Activated naive CD4-positive, alpha-beta T cell treated with anti-CD3 and anti-CD28 coated beads, Interleukin-2, amount 10 ng/mL, durations not matched to agents 7 days and 5 days (primary cell): ENCODE results near the gene PAX3.

Experiments
- CTCF ChIA-PET: fragments of 350-600 bp; sonication (Branson Sonifier 250); formaldehyde crosslinking; loops from one replicate; lab custom pipeline; 2021; ENCODE audit warnings: antibody characterized with exemption; lab: Charles Lee
- DNase-seq: peaks from one replicate; pipeline ENCODE4 v3.0.0-alpha.2; 2020
- H3K27ac Mint-ChIP-seq: one replicate; pipeline ENCODE4 v1.8.0; 2021; ENCODE audit warnings: mild to moderate bottlenecking, moderate library complexity, mixed read lengths
- H3K27me3 Mint-ChIP-seq: one replicate; pipeline ENCODE4 v1.8.0; 2021; ENCODE audit warnings: mild to moderate bottlenecking, mixed read lengths
- H3K36me3 Mint-ChIP-seq: one replicate; pipeline ENCODE4 v1.8.0; 2021; ENCODE audit warnings: mixed read lengths
- H3K4me1 Mint-ChIP-seq: one replicate; pipeline ENCODE4 v1.8.0; 2021; ENCODE audit warnings: mixed read lengths
- H3K4me3 Mint-ChIP-seq: one replicate; pipeline ENCODE4 v1.8.0; 2021; ENCODE audit warnings: mild to moderate bottlenecking, moderate library complexity, mixed read lengths
- H3K9me3 Mint-ChIP-seq: one replicate; pipeline ENCODE4 v1.8.0; 2021; ENCODE audit warnings: mixed read lengths

The PAX3 gene

GRCh38 chr2:222306393-222307142, 7.8 kb upstream of the PAX3 start:
- CTCF ChIA-PET: interaction anchor here (1.1 to 1.3 kb wide), 2 partner anchors 11 to 15 kb away, joined by 3 to 6 read pairs; no protein-coding TSS in a partner anchor
- Mint-ChIP-seq H3K4me3 (peak overlapping the region; percentile 69), H3K36me3 (peaks cover 11% of the 10 kb centered on the region), H3K4me1 (peaks cover 31% of the 10 kb centered on the region), H3K27ac (peak overlapping the region; percentile 33), H3K27me3 (peaks cover 100% of the 10 kb centered on the region), H3K9me3 (peaks cover 5% of the 10 kb centered on the region)
- no peak for DNase-seq

DNA sequence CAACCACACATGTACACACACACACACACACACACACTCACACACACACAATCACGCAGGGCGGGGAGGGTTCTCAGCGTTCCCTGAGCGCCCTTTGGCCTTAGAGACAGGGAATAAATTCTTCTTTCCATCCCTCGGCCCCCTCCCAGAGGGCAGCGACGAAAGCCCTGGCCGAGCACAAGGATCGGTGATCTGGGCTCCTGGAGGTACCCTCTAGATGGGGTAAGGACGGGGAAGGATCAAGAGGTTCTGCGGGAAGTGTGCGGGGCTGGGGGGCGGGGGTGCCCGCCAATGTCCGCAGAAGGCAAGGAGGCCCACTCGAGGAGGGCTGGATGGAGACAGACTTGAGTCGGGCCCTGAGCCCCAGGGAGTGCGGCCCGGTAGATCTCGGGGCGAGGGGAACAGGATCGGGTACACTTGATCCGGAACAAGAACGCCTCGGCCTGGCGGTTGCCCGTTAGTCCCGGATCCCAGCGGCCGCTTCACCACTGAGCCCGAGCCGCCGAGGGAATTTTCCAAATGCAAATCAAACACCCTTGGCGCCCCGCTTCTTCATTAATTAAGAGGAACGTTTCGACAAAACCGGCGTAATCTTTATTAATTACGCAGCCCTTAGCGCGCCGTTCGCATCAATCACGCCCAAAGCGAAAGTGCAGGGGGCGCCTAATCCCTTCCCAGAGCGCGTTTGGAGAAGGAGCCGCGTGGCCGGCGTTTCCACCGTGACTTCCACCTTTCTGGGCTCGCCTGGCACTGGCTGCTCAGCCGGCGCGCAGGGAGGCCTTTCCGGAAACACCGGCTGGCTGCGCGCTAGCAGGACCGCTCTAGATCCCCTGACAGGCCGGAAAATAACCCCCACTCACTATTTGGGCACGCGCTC, 7.0 kb upstream of the PAX3 start:
- CTCF ChIA-PET: no interaction called here
- H3K9me3 Mint-ChIP-seq: peaks cover 5% of the 10 kb centered on the region
- DNase-seq: no peak
- peak overlapping the region; percentile 75 for H3K27ac Mint-ChIP-seq
- peaks cover 31% of the 10 kb centered on the region for H3K4me1 Mint-ChIP-seq
- H3K4me3 Mint-ChIP-seq: peak overlapping the region; percentile 69
- H3K36me3 Mint-ChIP-seq: peaks cover 11% of the 10 kb centered on the region
- peaks cover 100% of the 10 kb centered on the region for H3K27me3 Mint-ChIP-seq

GRCh38 chr2:222304737-222305515, 6.1 kb upstream of the PAX3 start:
- peaks cover 5% of the 10 kb centered on the region for H3K9me3 Mint-ChIP-seq
- DNase-seq: no peak
- H3K27me3 Mint-ChIP-seq: peaks cover 100% of the 10 kb centered on the region
- H3K4me1 Mint-ChIP-seq: peaks cover 31% of the 10 kb centered on the region
- H3K36me3 Mint-ChIP-seq: peaks cover 11% of the 10 kb centered on the region
- H3K4me3 Mint-ChIP-seq: peak overlapping the region; percentile 69
- H3K27ac Mint-ChIP-seq: peak overlapping the region; percentile 80
- CTCF ChIA-PET: no interaction called here

GRCh38 chr2:222303828-222304736, 5.3 kb upstream of the PAX3 start:
- Mint-ChIP-seq H3K4me3 (no peak overlapping the region), H3K4me1 (peaks cover 34% of the 10 kb centered on the region)

GRCh38 chr2:222303045-222303827, 4.4 kb upstream of the PAX3 start:
- Mint-ChIP-seq H3K27ac (peak overlapping the region; percentile 73), H3K36me3 (peaks cover 16% of the 10 kb centered on the region), H3K4me1 (peaks cover 36% of the 10 kb centered on the region), H3K9me3 (peaks cover 9% of the 10 kb centered on the region), H3K27me3 (peaks cover 100% of the 10 kb centered on the region), H3K4me3 (no peak overlapping the region)
- DNase-seq: no peak
- CTCF ChIA-PET: interaction anchor here (1.3 to 1.5 kb wide), 2 partner anchors 11 to 15 kb away, joined by 4 read pairs; no protein-coding TSS in a partner anchor

More at GRCh38 chr2:222303828-222304736, 5.3 kb upstream of the PAX3 start:
- peaks cover 8% of the 10 kb centered on the region for H3K9me3 Mint-ChIP-seq
- peaks cover 15% of the 10 kb centered on the region for H3K36me3 Mint-ChIP-seq
- peak overlapping the region; percentile 80 for H3K27ac Mint-ChIP-seq
- CTCF ChIA-PET: interaction anchor here (1.3 to 1.5 kb wide), 2 partner anchors 10 to 14 kb away, joined by 4 read pairs; no protein-coding TSS in a partner anchor
- peaks cover 100% of the 10 kb centered on the region for H3K27me3 Mint-ChIP-seq
- DNase-seq: no peak

GRCh38 chr2:222302178-222303018, 3.6 kb upstream of the PAX3 start:
- CTCF ChIA-PET: interaction anchor here (0.7 to 1.3 kb wide), 3 partner anchors 9 to 16 kb away, joined by 3 to 4 read pairs (median 3); no protein-coding TSS in a partner anchor
- peaks cover 100% of the 10 kb centered on the region for H3K27me3 Mint-ChIP-seq
- no peak overlapping the region for H3K4me3 Mint-ChIP-seq
- peaks cover 16% of the 10 kb centered on the region for H3K36me3 Mint-ChIP-seq
- peak overlapping the region; percentile 73 for H3K27ac Mint-ChIP-seq
- no peak for DNase-seq
- peaks cover 9% of the 10 kb centered on the region for H3K9me3 Mint-ChIP-seq
- peaks cover 38% of the 10 kb centered on the region for H3K4me1 Mint-ChIP-seq

DNA sequence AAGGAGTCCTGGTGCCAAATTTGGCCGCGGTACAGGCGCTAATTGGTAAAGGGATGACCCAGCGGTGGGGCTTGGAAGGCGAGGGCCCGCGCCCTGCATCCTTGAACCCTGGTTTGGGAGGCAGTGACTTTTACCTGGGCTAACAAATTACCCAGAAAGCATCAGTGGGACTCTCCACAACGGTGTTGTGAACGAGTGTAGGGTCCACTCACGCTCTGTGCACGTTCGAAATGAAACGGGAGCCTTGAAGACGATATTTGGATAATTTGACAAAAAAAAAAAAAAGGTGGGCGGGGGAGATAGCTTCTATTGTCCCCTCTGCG, 3.0 kb upstream of the PAX3 start:
- H3K4me1 Mint-ChIP-seq: peaks cover 42% of the 10 kb centered on the region
- peaks cover 9% of the 10 kb centered on the region for H3K9me3 Mint-ChIP-seq
- CTCF ChIA-PET: interaction anchor here (0.7 to 1.3 kb wide), 2 partner anchors 8 to 16 kb away, joined by 3 read pairs; no protein-coding TSS in a partner anchor
- no peak for DNase-seq
- peaks cover 100% of the 10 kb centered on the region for H3K27me3 Mint-ChIP-seq
- H3K27ac Mint-ChIP-seq: peak overlapping the region; percentile 73
- H3K4me3 Mint-ChIP-seq: no peak overlapping the region
- H3K36me3 Mint-ChIP-seq: peaks cover 16% of the 10 kb centered on the region

GRCh38 chr2:222301053-222301795, 2.4 kb upstream of the PAX3 start:
- no peak for DNase-seq
- Mint-ChIP-seq H3K9me3 (peaks cover 9% of the 10 kb centered on the region), H3K4me3 (no peak overlapping the region), H3K4me1 (peaks cover 41% of the 10 kb centered on the region), H3K27me3 (peaks cover 100% of the 10 kb centered on the region), H3K27ac (peak overlapping the region; percentile 45), H3K36me3 (peaks cover 18% of the 10 kb centered on the region)
- CTCF ChIA-PET: interaction anchor here (0.7 to 1.3 kb wide), 3 partner anchors 7 to 17 kb away, joined by 3 to 4 read pairs (median 3); no protein-coding TSS in a partner anchor

- Mint-ChIP-seq H3K9me3 (peaks cover 9% of the 10 kb centered on the region), H3K36me3 (peaks cover 18% of the 10 kb centered on the region), H3K4me1 (peaks cover 44% of the 10 kb centered on the region), H3K4me3 (peak overlapping the region; percentile 7), H3K27me3 (peaks cover 100% of the 10 kb centered on the region), H3K27ac (peak overlapping the region; percentile 55)
- DNase-seq: no peak
- CTCF ChIA-PET: interaction anchor here (1.1 kb wide), 1 partner anchor 10 kb away, joined by 4 read pairs; no protein-coding TSS in a partner anchor
Observed at GRCh38 chr2:222300726-222301052, 1.9 kb upstream of the PAX3 start.

- peak overlapping the region; percentile 55 for H3K27ac Mint-ChIP-seq
- H3K9me3 Mint-ChIP-seq: peaks cover 9% of the 10 kb centered on the region
- CTCF ChIA-PET: interaction anchor here (1.1 kb wide), 1 partner anchor 11 kb away, joined by 4 read pairs; no protein-coding TSS in a partner anchor
- peaks cover 19% of the 10 kb centered on the region for H3K36me3 Mint-ChIP-seq
- DNase-seq: no peak
- H3K4me1 Mint-ChIP-seq: peaks cover 45% of the 10 kb centered on the region
- H3K4me3 Mint-ChIP-seq: peak overlapping the region; percentile 7
- peaks cover 100% of the 10 kb centered on the region for H3K27me3 Mint-ChIP-seq
Observed at GRCh38 chr2:222299906-222300725, 1.3 kb upstream of the PAX3 start.
